Suppressor macrophage (primary cell): Measurements from ENCODE around the gene DOC2A.

ENCODE experiments used
- DNase-seq, 4 experiments: peaks; one replicate each; pipeline ENCODE4 v3.0.0-alpha.2; 2020 to 2022

The DOC2A gene

GRCh38 chr16:30005341-30006094, 5.3 kb downstream of the DOC2A start:
- DNase-seq: peak; percentile 50 to 74 (median 66)

GRCh38 chr16:30004811-30005242, 6.0 kb downstream of the DOC2A start:
- DNase-seq: no peak

GRCh38 chr16:30004424-30004776, 6.4 kb downstream of the DOC2A start:
- DNase-seq: no peak

GRCh38 chr16:30003670-30004423, 7.0 kb downstream of the DOC2A start:
- no peak for DNase-seq

- no peak for DNase-seq
These were observed 8.0 kb downstream of the DOC2A start for GRCh38 chr16:30002614-30003346.

- no peak for DNase-seq
These were observed 9.8 kb downstream of the DOC2A start for GRCh38 chr16:30000735-30001631.

GRCh38 chr16:29999605-30000004, 11.2 kb downstream of the DOC2A start:
- DNase-seq: no peak

- peak in 2 of 4 experiments; percentile 7 to 19 for DNase-seq
These were observed 14.0 kb downstream of the DOC2A start for GRCh38 chr16:29996766-29997250.

GRCh38 chr16:29995911-29996765, 14.7 kb downstream of the DOC2A start, which contains the start of gene INO80E:
Gene INO80E, plus strand, starts transcription at chr16:29996241. Its CDS starts 70 bp downstream, at chr16:29996311.
- peak; percentile 99 for DNase-seq

GRCh38 chr16:29995324-29995910, 15.4 kb downstream of the DOC2A start, which contains the start of gene HIRIP3:
Gene HIRIP3, minus strand, starts transcription at chr16:29995617. Its CDS starts 12 bp downstream, at chr16:29995605.
- DNase-seq: peak; percentile 94 to 97 (median 96)

GRCh38 chr16:29994600-29995323, 16.1 kb downstream of the DOC2A start:
- peak; percentile 11 to 55 (median 32) for DNase-seq

GRCh38 chr16:29993903-29994599, 16.8 kb downstream of the DOC2A start:
- peak in 1 of 4 experiments; percentile 12 for DNase-seq

GRCh38 chr16:29993191-29993902, 17.5 kb downstream of the DOC2A start:
- DNase-seq: no peak

- no peak for DNase-seq
These were observed 18.4 kb downstream of the DOC2A start for GRCh38 chr16:29992344-29992967.

- no peak for DNase-seq
These were observed 19.3 kb downstream of the DOC2A start for GRCh38 chr16:29991571-29991904.

- DNase-seq: no peak
These were observed 19.8 kb downstream of the DOC2A start for GRCh38 chr16:29990883-29991570.

- DNase-seq: no peak
These were observed 20.8 kb downstream of the DOC2A start for GRCh38 chr16:29990034-29990433.
